HG03280 (cell line): Measurements from ENCODE around the gene IFI27.
"Not testable (repeated sequence)": the region's sequence is repeated elsewhere in the genome, so short reads cannot be mapped to it uniquely, and the experiment has no call there.

Experiments used
- ATAC-seq: cut with Tn5 transposase; IDR thresholded peaks from one replicate; pipeline ENCODE4 v1.9.1; 2021; ENCODE audit warnings: mild to moderate bottlenecking, moderate library complexity; ENCODE audit not compliant: unreplicated experiment

The IFI27 gene

DNA sequence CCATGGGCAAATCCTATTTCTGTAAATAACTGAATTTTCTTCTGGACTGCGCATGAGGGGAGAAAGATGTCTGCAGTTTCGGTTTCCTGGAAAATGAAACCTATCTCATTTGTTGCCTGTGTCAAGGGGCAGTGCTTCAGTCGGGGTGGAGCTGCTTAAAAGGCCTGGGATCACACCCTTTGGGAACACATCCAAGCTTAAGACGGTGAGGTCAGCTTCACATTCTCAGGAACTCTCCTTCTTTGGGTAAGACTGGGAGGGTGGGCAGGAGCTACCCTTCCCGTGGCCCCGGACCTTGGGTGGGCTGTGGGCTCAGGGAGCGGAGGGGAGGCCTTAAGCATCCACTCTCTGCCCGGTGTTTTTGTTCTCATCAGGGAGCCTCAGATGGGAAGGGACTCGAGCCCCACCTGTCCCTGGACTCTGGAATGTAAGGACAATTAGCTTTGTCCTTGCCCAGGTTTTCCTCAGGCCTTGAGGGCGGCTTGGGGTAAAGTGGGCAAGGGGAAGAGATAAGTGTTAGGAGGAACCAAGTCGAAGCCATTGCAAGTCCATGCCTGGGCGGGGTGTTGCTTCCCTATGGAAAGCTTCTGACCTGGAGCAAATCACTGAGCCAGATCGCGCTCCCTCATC is at the start of gene IFI27:
IFI27 (plus strand) TSS at position 185 of the 630 bp plus-strand sequence.
- ATAC-seq, result no peak

DNA sequence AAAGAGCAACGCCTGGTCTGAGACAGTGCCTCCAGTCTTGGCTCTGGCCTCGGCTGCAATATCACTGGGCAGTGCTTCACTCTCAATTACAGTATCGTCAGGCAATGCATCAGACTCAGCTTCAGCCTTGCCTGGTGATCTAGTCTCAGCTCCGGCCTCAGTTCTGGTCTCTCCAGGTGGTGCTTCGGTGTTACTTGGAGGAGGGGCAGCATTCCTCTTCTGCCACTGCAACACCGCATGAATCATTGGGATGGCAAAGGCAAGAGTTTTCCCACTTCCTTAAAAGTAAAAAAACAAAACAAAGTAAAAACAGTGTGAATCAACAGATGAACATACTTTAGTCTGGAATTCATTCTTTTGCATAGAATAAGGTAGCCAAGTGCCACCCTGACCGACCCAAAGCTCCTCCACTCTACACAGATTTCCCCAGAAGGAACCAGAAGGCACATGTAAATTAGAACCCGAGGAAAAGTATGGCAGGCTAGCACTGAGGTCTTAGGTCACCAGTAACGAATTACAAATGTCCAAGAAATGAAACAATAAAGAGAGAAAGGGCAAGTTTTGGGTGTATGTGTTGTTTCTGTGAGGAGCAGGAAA is 48.1 kb upstream of the IFI27 start:
- ATAC-seq, result no peak

DNA sequence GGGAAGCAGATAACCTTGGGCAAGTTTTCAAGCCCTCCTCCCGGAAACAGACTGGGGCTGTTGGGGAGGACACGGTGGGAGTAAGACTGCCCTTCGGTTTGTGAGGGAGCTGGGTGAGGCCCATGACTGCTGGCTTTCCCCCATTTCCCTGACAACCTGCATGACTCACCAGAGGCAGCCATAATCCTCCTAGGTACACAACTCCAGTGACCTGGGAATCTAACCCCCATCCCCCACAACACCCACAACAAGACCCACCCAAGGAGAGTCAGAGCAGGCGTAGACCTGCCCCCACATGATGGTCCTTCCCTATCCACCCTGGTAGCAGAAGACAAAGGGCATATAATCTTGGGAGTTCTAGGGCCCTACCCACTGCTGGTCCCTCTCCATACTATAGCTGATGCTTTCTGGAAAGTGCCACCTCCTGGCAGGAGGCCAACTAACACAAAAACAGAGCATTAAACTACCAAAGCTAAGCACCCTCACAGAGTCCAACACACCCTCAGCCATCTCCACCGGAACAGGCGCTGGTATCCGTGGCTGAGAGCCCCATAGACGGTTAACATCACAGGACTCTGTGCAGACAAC is 44.4 kb upstream of the IFI27 start:
- ATAC-seq, result no peak

DNA sequence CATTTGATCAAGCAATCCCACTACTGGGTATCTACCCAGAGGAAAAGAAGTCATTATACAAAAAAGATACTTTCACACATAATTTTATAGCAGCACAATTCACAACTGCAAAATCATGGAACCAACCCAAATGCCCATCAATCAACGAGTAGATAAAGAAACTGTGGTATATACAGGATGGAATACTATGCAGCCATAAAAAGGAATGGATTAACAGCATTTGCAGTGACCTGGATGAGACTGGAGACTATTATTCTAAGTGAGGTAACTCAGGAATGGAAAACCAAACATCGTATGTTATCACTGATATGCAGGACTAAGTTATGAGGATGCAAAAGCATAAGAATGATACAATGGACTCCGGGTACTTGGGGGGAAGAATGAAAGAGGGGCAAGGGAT is 38.5 kb upstream of the IFI27 start:
- ATAC-seq, result not testable (repeated sequence)

DNA sequence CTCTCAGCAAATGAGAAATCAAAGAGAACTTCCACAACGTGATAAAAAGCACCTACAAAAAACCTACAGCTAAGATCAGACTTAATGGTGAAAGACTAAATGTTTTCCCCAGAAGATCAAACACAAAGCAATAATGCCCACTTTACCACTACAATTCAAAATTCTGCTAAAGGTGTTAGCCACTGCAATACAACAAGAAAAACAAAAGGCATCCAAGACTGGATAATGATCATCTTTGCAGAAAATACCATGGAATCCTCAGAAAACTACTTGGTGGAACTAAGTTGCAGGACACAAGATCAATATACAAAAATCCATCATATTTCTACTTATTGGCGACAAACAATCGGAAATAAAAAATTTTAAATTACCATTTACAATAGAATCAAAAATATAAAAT is 36.0 kb upstream of the IFI27 start:
- ATAC-seq, result no peak

DNA sequence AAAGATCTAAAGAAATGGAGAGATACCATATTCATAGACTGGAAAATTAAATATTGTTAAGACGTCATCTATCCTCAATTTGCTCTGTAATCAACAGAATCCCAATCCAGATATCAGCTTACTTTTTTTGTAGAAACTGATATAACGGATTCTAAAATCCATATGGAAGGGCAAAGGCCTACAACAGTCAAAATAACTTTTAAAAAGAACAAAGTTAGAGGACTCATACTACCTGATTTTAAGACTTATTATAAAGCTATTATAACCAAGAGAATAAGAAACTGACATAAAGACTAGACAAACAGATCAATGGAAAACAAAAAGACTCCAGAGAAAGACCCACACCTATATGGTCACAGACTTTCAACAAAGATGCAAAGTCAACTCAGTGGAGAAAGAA is 35.5 kb upstream of the IFI27 start:
- no peak for ATAC-seq

DNA sequence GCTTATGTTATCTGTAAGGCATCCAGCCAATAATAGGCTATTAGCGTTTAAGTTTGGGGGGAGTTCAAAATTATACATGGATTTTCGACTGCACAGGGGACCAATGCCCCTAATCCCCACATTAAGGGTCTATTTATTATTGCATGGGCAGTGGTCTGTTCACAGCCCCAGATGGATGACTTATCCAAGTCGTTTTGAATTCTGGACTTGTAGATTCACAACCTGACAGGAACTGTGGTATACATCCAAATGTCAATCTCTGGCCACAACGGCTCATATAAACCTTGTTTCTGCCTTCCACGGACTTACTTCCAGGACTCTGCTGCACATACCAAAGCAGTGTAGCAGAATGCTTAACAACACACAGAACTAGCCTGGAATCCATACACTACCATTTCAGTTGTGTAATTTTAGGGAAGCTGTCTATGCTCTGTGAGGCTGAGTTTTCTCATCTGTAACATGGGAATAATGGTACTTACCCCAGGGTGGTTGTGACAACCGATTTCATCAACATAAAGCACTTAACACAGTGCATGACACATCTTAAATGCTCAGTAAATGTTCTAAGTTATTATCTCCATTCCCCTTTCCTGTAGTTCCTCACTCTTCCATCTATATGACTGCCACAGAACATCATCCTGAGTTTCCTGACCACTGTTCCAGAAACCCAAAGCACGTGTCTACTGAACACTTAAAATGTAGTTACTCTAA is 33.3 kb upstream of the IFI27 start:
- ATAC-seq, result no peak

DNA sequence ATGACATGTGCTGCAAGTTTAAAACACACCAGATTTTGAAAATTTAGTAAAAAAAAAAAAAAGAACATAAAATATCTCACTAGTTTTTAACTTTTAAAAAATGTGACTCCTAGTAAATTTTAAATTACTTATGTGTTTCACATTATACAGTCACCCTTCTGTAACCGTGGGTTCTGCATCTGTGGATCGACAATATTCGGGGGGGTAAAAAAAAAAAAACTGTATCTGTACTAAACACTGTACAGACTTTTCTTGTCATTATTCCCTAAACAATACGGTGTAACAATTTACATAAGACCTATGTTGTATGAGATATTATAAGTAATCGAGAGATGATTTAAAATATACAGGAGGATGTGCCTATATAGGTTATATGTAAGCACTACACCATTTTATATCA is 32.7 kb upstream of the IFI27 start:
- no peak for ATAC-seq

DNA sequence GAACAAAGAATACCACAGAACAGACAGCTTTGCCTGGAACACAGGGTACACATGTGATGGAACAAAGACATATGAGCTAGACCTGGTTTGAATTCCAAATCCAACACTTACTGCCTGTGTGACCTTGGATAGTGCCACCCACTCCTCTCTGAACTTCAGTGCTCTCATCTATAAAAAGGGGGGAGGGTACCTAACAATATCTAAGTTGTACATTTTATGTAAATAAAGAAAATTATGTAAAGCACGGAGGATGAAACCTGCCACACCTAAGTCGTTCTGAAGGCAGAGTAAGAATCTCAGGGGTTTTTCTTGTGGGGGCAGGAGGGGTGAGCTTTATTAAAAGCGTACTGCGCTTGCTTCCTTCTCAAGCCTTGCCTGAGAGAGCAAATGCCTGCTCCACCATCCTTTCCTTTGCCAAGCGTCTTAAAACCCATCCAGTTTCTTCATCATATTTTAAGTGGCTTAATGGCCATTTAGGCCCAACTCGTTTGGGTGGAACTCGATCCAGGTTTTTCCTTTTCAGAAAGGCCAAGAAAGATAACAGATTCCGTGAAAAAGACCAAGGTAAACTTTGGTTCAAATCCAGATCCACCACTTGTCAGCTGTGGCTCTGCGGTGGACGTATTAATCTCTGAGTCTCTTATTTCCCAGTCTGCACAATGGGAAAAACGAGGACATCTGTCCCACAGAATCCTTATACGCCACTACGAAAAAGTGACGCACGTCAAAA is 30.5 kb upstream of the IFI27 start:
- ATAC-seq, result no peak

DNA sequence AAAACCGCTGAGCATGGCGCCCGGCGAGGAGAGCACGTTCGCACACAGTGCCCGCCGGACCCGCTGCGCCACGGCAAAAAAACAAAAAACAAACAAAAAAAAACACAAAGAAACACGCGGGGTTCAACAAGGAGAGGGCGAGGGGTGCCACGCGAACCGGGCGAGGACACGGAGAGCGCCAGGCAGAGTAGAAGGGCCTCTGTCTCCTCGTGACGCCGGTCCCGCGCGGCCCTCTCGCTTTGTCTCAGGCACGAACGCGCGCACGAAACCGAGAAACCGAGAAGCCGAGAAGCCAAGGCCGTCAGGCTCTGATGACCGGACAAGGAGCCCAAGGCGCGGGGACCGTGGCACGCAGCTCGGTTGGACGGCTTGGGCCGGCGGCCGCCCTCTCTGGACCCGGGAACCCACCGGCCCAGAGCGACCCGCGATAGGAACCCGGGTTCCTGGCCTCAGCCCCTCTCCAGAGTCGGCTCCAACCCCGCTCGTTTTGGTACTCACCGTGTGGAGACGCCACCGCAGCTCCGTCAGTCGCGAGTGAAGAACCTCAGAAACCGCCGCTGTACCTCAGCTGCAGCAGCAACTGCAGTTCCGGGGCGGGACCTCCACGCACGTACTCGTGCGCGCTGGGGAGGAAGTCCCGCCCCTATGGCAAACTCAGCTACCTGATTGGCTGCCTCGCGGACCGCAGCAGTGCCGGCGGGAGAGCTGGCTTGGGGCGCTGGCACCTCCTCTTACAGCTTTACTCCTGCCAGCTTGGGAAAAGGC is 29.7 kb upstream of the IFI27 start, which contains the start of the genes DDX24 and IFI27L1:
DDX24 (minus strand) TSS at position 582 of the 765 bp plus-strand sequence. CDS start 1,460 bp downstream, outside the sequence.
IFI27L1 (plus strand) TSS at position 690 of the 765 bp plus-strand sequence. CDS start 15,628 bp downstream, outside the sequence.
- ATAC-seq, result peak; percentile 99

DNA sequence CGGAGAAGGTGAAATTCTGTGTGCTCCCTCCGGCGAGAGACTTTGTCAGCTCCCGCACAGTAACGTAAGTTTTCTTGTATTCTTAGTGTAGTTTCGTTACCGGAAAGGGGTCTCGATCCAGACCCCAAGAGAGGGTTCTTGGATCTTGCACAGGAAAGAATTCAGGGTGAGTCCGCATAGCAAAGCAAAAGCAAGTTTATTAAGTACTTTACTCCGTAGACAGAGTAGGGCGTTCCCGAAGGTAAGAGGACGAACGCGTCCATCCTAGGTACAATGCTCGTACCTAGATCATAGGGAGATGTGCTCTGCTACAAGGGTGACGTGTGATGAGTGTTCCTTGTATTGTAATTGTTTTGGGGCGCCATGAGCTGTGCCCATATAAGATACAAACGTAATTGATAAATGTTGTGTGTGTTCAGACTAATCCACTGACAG is 29.1 kb upstream of the IFI27 start:
- peak; percentile 29 for ATAC-seq

DNA sequence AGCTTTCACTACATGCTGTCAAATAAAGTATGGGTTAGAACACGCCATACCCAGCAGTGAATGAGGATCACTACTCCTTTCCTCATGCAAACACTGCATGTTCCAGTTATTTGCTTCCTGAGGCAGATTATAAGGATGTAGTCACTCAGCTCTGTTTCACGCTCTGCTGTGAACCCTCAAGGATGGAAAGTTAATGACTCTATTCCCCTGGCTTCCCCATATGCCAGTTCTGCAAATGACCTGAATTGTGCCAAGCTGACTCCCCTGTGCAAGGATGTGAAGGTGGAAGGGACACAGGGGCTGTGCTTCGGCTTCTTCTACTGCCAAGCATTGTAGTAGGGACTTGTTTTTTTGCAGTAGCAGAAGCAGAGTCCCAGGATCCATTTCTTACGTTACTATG is 22.6 kb upstream of the IFI27 start:
- ATAC-seq, result no peak

DNA sequence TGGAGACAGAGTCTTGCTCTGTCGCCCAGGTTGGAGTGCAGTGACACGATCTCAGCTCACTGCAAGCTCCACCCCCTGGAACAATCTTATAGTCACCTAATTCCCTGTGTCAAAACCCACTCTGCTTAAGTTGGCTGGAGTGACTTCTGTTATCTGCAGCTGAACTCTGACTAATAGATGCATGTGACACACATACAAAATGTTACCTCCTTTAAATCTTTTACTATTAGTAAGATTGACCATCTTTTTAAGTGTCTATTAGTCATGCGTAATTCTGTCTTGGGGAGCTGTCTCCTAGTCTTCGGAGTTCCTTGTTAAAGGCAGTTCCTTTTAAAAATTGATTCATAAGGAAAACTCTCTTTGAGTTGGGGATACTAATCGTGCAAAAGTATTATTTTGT is 22.0 kb upstream of the IFI27 start:
- ATAC-seq, result no peak

DNA sequence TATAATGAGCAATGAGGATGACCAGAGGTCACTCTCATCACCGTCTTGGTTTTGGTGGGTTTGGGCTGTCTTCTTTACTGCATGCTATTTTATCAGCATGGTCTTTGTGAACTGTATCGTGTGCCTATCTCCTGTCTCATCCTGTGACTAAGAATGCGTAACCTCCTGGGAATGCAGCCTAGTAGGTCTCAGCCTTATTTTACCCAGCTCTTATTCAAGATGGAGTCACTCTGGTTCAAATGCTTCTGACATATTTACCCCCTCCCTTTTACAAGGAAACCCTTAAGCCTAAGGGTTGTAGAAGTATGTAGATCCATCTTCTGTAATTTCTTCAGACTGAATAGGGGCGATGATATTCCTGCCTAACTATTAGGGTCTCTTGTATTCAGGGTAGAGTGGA is 21.1 kb upstream of the IFI27 start:
- no peak for ATAC-seq

DNA sequence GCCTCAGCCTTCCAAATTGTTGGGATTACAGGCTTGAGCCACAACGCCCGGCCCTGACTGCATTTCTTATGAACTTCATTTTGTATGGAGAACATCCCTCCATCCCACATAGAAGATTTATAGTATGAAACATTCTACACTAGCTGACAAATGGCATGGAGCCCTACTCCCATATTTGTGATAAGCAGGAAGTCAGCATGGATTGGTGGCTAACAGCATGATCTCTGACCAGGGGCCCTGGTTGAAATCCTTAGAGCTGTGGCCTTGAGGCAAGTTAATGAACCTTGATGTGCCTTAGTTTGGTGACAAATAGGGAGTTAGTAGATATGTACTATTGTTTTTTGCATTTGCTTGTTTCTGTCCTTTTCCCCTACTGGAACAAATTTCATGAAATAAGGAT is 17.1 kb upstream of the IFI27 start:
- ATAC-seq, result no peak

DNA sequence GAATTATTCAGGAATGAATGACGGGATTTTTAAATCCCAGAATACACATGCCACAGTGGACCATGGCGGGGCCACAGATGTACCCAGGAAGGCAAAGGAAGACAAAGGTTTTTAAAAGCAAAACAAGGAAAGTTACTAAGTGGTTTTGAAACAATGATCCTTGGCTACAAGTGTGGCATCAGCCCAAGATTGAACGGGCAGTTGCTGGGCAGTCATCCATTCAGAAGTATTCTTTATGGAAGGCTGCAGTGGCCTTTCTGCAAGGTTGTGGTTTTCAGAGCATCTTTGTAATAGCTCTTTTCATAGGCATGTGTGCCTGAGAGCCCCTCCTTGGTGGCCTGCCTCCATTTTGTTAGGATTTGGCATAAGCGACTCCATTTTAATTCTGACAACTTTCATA is 13.4 kb upstream of the IFI27 start:
- ATAC-seq, result no peak

DNA sequence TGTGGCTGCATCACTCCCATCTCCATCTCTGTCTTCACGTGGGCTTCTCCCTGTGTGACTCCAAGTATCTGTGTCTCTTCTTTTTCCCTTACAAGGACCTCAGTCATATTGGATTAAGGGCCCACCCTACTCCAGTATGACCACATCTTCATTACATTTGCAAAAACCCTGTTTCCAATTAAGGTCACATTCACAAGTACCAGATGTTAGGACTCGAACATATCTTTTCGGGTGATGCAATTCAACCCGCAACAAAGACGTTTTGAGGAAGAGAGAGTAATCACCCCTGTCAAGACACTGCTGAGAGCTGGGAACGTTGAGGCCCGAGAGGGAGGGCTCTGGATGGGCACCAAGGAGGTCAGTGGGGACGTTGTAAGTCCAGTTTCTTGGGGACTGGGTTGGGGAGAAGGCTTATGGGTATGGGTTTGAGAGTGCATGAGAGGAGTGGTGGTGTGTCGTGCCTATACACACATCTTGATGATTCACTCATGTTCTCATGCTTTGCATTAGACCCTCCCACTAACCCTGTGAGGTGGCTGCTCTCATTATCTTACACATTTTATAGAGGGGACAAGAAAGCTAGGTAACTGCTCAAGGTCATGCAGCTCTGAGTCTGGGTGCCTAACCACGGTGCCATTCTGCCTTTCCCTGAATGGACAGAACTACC is 12.1 kb upstream of the IFI27 start:
- no peak for ATAC-seq

DNA sequence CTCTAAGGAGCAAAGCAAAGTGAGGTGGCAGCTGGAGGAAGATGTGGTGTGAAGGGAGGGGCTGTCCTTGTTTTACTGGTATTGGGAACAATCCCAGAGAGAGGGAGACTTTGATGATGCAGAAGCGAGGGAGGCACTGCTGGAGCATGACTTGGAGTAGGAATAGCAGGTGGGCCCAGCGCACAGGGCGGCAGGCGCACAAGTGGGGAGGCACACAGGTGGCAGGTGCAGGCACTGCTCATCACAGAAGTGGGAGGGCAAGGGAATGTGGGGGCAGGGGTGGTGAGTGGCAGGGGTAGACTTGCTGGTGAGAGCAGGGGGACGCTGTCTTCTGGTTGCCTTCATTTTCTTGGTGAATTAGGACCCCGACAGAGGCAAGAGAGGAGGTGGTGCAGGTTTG is 11.5 kb upstream of the IFI27 start:
- ATAC-seq, result no peak

DNA sequence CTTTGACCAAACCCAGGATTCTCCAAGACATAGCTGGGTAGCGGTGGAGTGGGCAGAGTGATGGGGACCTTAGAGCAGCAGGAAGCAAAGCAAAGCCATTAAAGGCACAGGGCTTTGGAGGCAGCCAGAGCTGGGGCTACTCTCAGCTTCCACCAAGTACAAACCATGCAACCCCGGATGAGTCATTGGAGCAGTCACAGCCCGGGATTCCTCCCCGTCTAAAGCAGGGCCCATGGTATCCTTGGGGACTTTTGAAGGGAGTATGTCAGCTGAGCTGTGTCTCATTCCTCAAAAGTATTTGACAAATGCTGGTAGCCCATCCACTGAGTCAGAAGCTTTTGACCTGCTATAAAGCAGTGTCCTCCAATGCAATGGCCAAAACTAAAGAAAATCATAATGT is 9.7 kb upstream of the IFI27 start:
- ATAC-seq, result no peak

DNA sequence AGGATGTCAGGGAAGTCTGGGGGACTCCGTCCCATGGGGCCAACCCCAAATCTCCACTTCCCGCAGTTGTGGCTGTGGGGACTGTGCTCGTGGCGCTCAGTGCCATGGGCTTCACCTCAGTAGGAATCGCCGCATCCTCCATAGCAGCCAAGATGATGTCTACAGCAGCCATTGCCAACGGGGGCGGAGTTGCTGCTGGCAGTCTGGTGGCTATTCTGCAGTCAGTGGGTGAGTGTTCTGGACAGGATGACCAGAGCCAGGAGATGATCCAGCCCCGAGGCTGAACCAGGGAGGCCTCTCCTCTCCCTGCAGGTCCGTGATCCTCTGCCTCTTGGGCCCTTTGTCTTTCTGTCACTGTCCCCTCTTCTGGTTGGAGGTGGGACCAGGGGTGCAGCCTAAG is 8.8 kb upstream of the IFI27 start:
- no peak for ATAC-seq
